ENCODE data around the gene RPA3.

Gene RPA3

GRCh38 chr7:7757576-7757975, 39.2 kb upstream of the RPA3 start:
- Histone ChIP-seq H3K9ac (ENCODE audit: low read length) (no peak overlapping the region), H3K79me2 (ENCODE audit: insufficient read depth, low read length) (no peaks in the 10 kb centered on the region), H3F3A (ENCODE audit: insufficient read depth, low read length) (no peaks in the 10 kb centered on the region), H2AFZ (ENCODE audit: low read length) (no peak overlapping the region), H3K9me3 (ENCODE audit: low read length) (no peaks in the 10 kb centered on the region), H3K36me3 (ENCODE audit: insufficient read depth, low read length) (no peaks in the 10 kb centered on the region), H3K4me1 (ENCODE audit: insufficient read depth, low read length, severe bottlenecking) (peaks cover 17% of the 10 kb centered on the region), H3K9me2 (ENCODE audit: low read depth, low read length) (no peaks in the 10 kb centered on the region), H3K4me3 (ENCODE audit: low read depth, low read length, poor library complexity, severe bottlenecking) (no peak overlapping the region), H3K27me3 (ENCODE audit: insufficient read depth, low read length) (no peaks in the 10 kb centered on the region), H3K27ac (ENCODE audit: low read depth, low read length, poor library complexity, severe bottlenecking) (no peak overlapping the region), H4K20me1 (ENCODE audit: insufficient read depth, low read length) (no peaks in the 10 kb centered on the region), H3K4me2 (ENCODE audit: low read length) (no peak overlapping the region)
- no peak for TF ChIP-seq CTCF (IDR thresholded peaks at IDR 0.05; ENCODE audit: low read length)

- H3F3A ChIP-seq (ENCODE audit: insufficient read depth, low read length): no peaks in the 10 kb centered on the region
- no peak overlapping the region for H3K4me3 ChIP-seq (ENCODE audit: low read depth, low read length, poor library complexity, severe bottlenecking)
- H4K20me1 ChIP-seq (ENCODE audit: insufficient read depth, low read length): no peaks in the 10 kb centered on the region
- no peak overlapping the region for H3K27ac ChIP-seq (ENCODE audit: low read depth, low read length, poor library complexity, severe bottlenecking)
- H3K4me2 ChIP-seq (ENCODE audit: low read length): no peak overlapping the region
- no peak overlapping the region for H3K9ac ChIP-seq (ENCODE audit: low read length)
- H2AFZ ChIP-seq (ENCODE audit: low read length): no peak overlapping the region
- TF ChIP-seq CTCF (IDR thresholded peaks at IDR 0.05; ENCODE audit: low read length) (no peak), EZH2 (IDR thresholded peaks at IDR 0.05; ENCODE audit: borderline replicate concordance, low read length) (no peak)
- H3K4me1 ChIP-seq (ENCODE audit: insufficient read depth, low read length, severe bottlenecking): peaks cover 7% of the 10 kb centered on the region
- H3K27me3 ChIP-seq (ENCODE audit: insufficient read depth, low read length): no peaks in the 10 kb centered on the region
- no peaks in the 10 kb centered on the region for H3K9me3 ChIP-seq (ENCODE audit: low read length)
- H3K79me2 ChIP-seq (ENCODE audit: insufficient read depth, low read length): no peaks in the 10 kb centered on the region
- H3K36me3 ChIP-seq (ENCODE audit: insufficient read depth, low read length): no peaks in the 10 kb centered on the region
- H3K9me2 ChIP-seq (ENCODE audit: low read depth, low read length): no peaks in the 10 kb centered on the region
These were observed 38.2 kb upstream of the RPA3 start for GRCh38 chr7:7756577-7756976.

- Histone ChIP-seq H3K36me3 (ENCODE audit: insufficient read depth, low read length) (no peaks in the 10 kb centered on the region), H2AFZ (ENCODE audit: low read length) (no peak overlapping the region), H3K4me2 (ENCODE audit: low read length) (no peak overlapping the region)
These were observed 33.1 kb upstream of the RPA3 start for GRCh38 chr7:7751243-7752092.

More at GRCh38 chr7:7751243-7752092, 33.1 kb upstream of the RPA3 start:
- TF ChIP-seq CTCF (IDR thresholded peaks at IDR 0.05; ENCODE audit: low read length) (no peak), EZH2 (IDR thresholded peaks at IDR 0.05; ENCODE audit: borderline replicate concordance, low read length) (no peak)
- Histone ChIP-seq H3K9ac (ENCODE audit: low read length) (no peak overlapping the region), H3K79me2 (ENCODE audit: insufficient read depth, low read length) (no peaks in the 10 kb centered on the region), H3K27me3 (ENCODE audit: insufficient read depth, low read length) (no peaks in the 10 kb centered on the region), H3K4me1 (ENCODE audit: insufficient read depth, low read length, severe bottlenecking) (peaks cover 4% of the 10 kb centered on the region), H4K20me1 (ENCODE audit: insufficient read depth, low read length) (no peaks in the 10 kb centered on the region), H3K4me3 (ENCODE audit: low read depth, low read length, poor library complexity, severe bottlenecking) (no peak overlapping the region), H3F3A (ENCODE audit: insufficient read depth, low read length) (no peaks in the 10 kb centered on the region), H3K9me2 (ENCODE audit: low read depth, low read length) (no peaks in the 10 kb centered on the region), H3K27ac (ENCODE audit: low read depth, low read length, poor library complexity, severe bottlenecking) (no peak overlapping the region), H3K9me3 (ENCODE audit: low read length) (no peaks in the 10 kb centered on the region)

Data from OCI-LY1 (cell line).